H9 (cell line): Measurements from ENCODE around the gene TBC1D5. TPM values are rescaled to one million over a fixed set of nuclear protein-coding genes. Genes with fewer than 3 reads are reported as not detected.

Experiments used
- DNase-seq: peaks from one replicate; pipeline ENCODE4 v3.0.0-alpha.2; 2017
- H2AFZ ChIP-seq: one replicate; pipeline ENCODE4 v1.6.1; 2013; ENCODE audit warnings: mild to moderate bottlenecking, low read length, control low read depth, moderate library complexity
- H2AK5ac ChIP-seq: 2 replicates; pipeline ENCODE4 v1.6.1; 2013; ENCODE audit warnings: low read length, control low read depth, mixed read lengths; ENCODE audit not compliant: insufficient read length
- H2BK120ac ChIP-seq: one replicate; pipeline ENCODE4 v1.6.1; 2013; ENCODE audit warnings: low read depth, mild to moderate bottlenecking, low read length, control low read depth, inconsistent platforms; ENCODE audit not compliant: poor library complexity, severe bottlenecking
- H2BK12ac ChIP-seq: 2 replicates; pipeline ENCODE4 v1.6.1; 2013; ENCODE audit warnings: low read length, control low read depth, mixed read lengths, low read depth; ENCODE audit not compliant: insufficient read length
- H2BK15ac ChIP-seq: 2 replicates; pipeline ENCODE4 v1.6.1; 2013; ENCODE audit warnings: low read depth, low read length, control low read depth
- H2BK20ac ChIP-seq: one replicate; pipeline ENCODE4 v1.6.1; 2013; ENCODE audit warnings: low read depth, mild to moderate bottlenecking, low read length, control low read depth, inconsistent platforms; ENCODE audit not compliant: poor library complexity, severe bottlenecking
- H2BK5ac ChIP-seq: 2 replicates; pipeline ENCODE4 v1.6.1; 2013; ENCODE audit warnings: low read length, control low read depth, mixed read lengths; ENCODE audit not compliant: insufficient read length
- H3K14ac ChIP-seq: 2 replicates; pipeline ENCODE4 v1.6.1; 2013; ENCODE audit warnings: low read length, control low read depth; ENCODE audit not compliant: insufficient read depth
- H3K18ac ChIP-seq: 2 replicates; pipeline ENCODE4 v1.6.1; 2013; ENCODE audit warnings: low read depth, mild to moderate bottlenecking, mixed read lengths, low read length, control low read depth; ENCODE audit not compliant: insufficient read length
- H3K23ac ChIP-seq: 2 replicates; pipeline ENCODE4 v1.6.1; 2013; ENCODE audit warnings: low read length, control low read depth, mixed read lengths, low read depth; ENCODE audit not compliant: insufficient read length
- H3K23me2 ChIP-seq: 2 replicates; pipeline ENCODE4 v1.6.1; 2013; ENCODE audit warnings: low read depth, mild to moderate bottlenecking, mixed read lengths, low read length, control low read depth; ENCODE audit not compliant: insufficient read length, poor library complexity, severe bottlenecking
- H3K27ac ChIP-seq: 2 replicates; pipeline ENCODE4 v1.5.1; 2013; ENCODE audit warnings: low read length, control low read depth, mixed read lengths, low read depth; ENCODE audit not compliant: insufficient read length
- H3K27me3 ChIP-seq: 2 replicates; pipeline ENCODE4 v1.6.1; 2013; ENCODE audit warnings: low read length, control low read depth, inconsistent platforms; ENCODE audit not compliant: insufficient read depth
- H3K4ac ChIP-seq: 2 replicates; pipeline ENCODE4 v1.6.1; 2013; ENCODE audit warnings: low read depth, mild to moderate bottlenecking, control low read depth, inconsistent platforms, low read length, moderate library complexity
- H3K4me1 ChIP-seq: 2 replicates; pipeline ENCODE4 v1.6.1; 2013; ENCODE audit warnings: low read length, control low read depth, inconsistent platforms; ENCODE audit not compliant: insufficient read depth
- H3K4me2 ChIP-seq: 2 replicates; pipeline ENCODE4 v1.6.1; 2013; ENCODE audit warnings: low read length, control low read depth, mixed read lengths; ENCODE audit not compliant: insufficient read length, insufficient read depth
- H3K56ac ChIP-seq: 2 replicates; pipeline ENCODE4 v1.6.1; 2013; ENCODE audit warnings: low read depth, mild to moderate bottlenecking, mixed read lengths, low read length, control low read depth; ENCODE audit not compliant: insufficient read length
- H3K79me1 ChIP-seq: 2 replicates; pipeline ENCODE4 v1.6.1; 2013; ENCODE audit warnings: low read depth, mild to moderate bottlenecking, moderate library complexity, low read length, control low read depth, inconsistent platforms; ENCODE audit not compliant: insufficient read depth, poor library complexity, severe bottlenecking
- H3K79me2 ChIP-seq: 2 replicates; pipeline ENCODE4 v1.6.1; 2013; ENCODE audit warnings: low read length, control low read depth, inconsistent platforms; ENCODE audit not compliant: insufficient read depth
- H3K9ac ChIP-seq: 2 replicates; pipeline ENCODE4 v1.6.1; 2013; ENCODE audit warnings: low read length, control low read depth, mixed read lengths; ENCODE audit not compliant: insufficient read length; ENCODE audit errors: extremely low read depth
- H3K9me3 ChIP-seq: one replicate; pipeline ENCODE4 v1.6.1; 2013; ENCODE audit warnings: low read depth, low read length, inconsistent platforms; ENCODE audit not compliant: control insufficient read depth
- H3T11ph ChIP-seq: one replicate; pipeline ENCODE4 v1.6.1; 2013; ENCODE audit warnings: mild to moderate bottlenecking, low read length, control low read depth, inconsistent platforms
- H4K20me1 ChIP-seq: one replicate; pipeline ENCODE4 v1.6.1; 2013; ENCODE audit not compliant: control insufficient read depth, insufficient read length, insufficient read depth
- H4K5ac ChIP-seq: 2 replicates; pipeline ENCODE4 v1.6.1; 2013; ENCODE audit warnings: low read depth, mild to moderate bottlenecking, mixed read lengths, low read length, control low read depth; ENCODE audit not compliant: insufficient read length
- H4K8ac ChIP-seq: replicated peaks from 2 replicates; pipeline ENCODE4 v1.6.1; 2013; ENCODE audit warnings: low read length, control low read depth, mixed read lengths, low read depth; ENCODE audit not compliant: insufficient read length
- H4K91ac ChIP-seq: 2 replicates; pipeline ENCODE4 v1.6.1; 2013; ENCODE audit warnings: low read depth, mild to moderate bottlenecking, moderate library complexity, mixed read lengths, low read length, control low read depth; ENCODE audit not compliant: insufficient read length
- H3K27ac Mint-ChIP-seq, 3 experiments: 2 replicates in 2 of 3; 3 replicates in 1 of 3; pipeline ENCODE4 v1.8.0; 2020 to 2021; ENCODE audit warnings: mixed read lengths in 3 of 3, mild to moderate bottlenecking in 1 of 3, moderate library complexity in 1 of 3
- H3K27me3 Mint-ChIP-seq: 2 replicates; pipeline ENCODE4 v1.8.0; 2021; ENCODE audit warnings: low read depth, mild to moderate bottlenecking, moderate library complexity, mixed read lengths
- H3K36me3 Mint-ChIP-seq, 3 experiments: 2 replicates in 2 of 3; 3 replicates in 1 of 3; pipeline ENCODE4 v1.8.0; 2020 to 2021; ENCODE audit warnings: low read depth in 3 of 3, mixed read lengths in 3 of 3; ENCODE audit not compliant: insufficient read depth in 1 of 3
- H3K4me1 Mint-ChIP-seq, 2 experiments: 2 replicates each; pipeline ENCODE4 v1.8.0; 2020; ENCODE audit warnings: mixed read lengths in 2 of 2
- H3K4me3 Mint-ChIP-seq, 2 experiments: 2 replicates in 1 of 2; 3 replicates in 1 of 2; pipeline ENCODE4 v1.8.0; 2020 to 2021; ENCODE audit warnings: mild to moderate bottlenecking in 2 of 2, mixed read lengths in 2 of 2, moderate library complexity in 1 of 2
- H3K9me3 Mint-ChIP-seq, 2 experiments: 2 replicates in 1 of 2; 3 replicates in 1 of 2; pipeline ENCODE4 v1.8.0; 2020; ENCODE audit warnings: mild to moderate bottlenecking in 2 of 2, mixed read lengths in 2 of 2, moderate library complexity in 1 of 2
- WGBS: extraction: QIAGEN DNeasy Blood & Tissue Kit; methylation state at CpG from one replicate; pipeline ENCODE4 v1.1.7; 2013; ENCODE audit warnings: missing lambda C conversion rate, low lambda C conversion rate, mixed read lengths; ENCODE audit not compliant: insufficient read length; ENCODE audit errors: extremely low coverage; 5-methylcytosine and 5-hydroxymethylcytosine counted together
- total RNA-seq: library from RNA; stranded (reverse); gene quantifications from 2 replicates; pipeline ENCODE4 v1.2.1, GENCODE V29; 2021
- TF ChIP-seq, protein P1 (sequence below): fragments of 200-600 bp; sonication (generic); conservative IDR thresholded peaks from 3 replicates; pipeline ENCODE4 v1.8.0; 2021; ENCODE audit warnings: antibody characterized with exemption, mild to moderate bottlenecking

TBC1D5 gene
- total RNA-seq, 1 experiment from 2014 or later: 25.0 TPM

- Histone ChIP-seq H3K14ac (no peak overlapping the region), H2BK120ac (no peak overlapping the region), H2AK5ac (no peak overlapping the region), H2BK5ac (no peak overlapping the region), H3K23ac (no peak overlapping the region), H3T11ph (no peak overlapping the region), H3K79me2 (no peaks in the 10 kb centered on the region), H3K4me2 (no peak overlapping the region), H3K27me3 (no peaks in the 10 kb centered on the region), H3K27ac (no peak overlapping the region), H3K18ac (no peak overlapping the region), H3K9me3 (no peaks in the 10 kb centered on the region), H2BK20ac (no peak overlapping the region), H4K8ac (no peak overlapping the region), H3K56ac (no peak overlapping the region), H3K4me1 (no peaks in the 10 kb centered on the region), H2BK12ac (no peak overlapping the region), H3K4ac (no peak overlapping the region), H3K79me1 (no peaks in the 10 kb centered on the region), H4K91ac (no peak overlapping the region), H4K20me1 (no peaks in the 10 kb centered on the region), H2AFZ (no peak overlapping the region), H3K23me2 (no peaks in the 10 kb centered on the region), H2BK15ac (no peak overlapping the region), H4K5ac (no peak overlapping the region), H3K9ac (no peak overlapping the region)
- Mint-ChIP-seq H3K36me3 (peaks cover 0 to 2% (median 0%) of the 10 kb centered on the region in 3 experiments; a peak in 1 of 7 replicates), H3K4me1 (peaks cover 24% of the 10 kb centered on the region in 2 experiments), H3K4me3 (no peak overlapping the region), H3K27ac (no peak overlapping the region), H3K9me3 (no peaks in the 10 kb centered on the region), H3K27me3 (no peaks in the 10 kb centered on the region)
- no CpG with 5 or more reads among the region's 5 CpGs for WGBS
- DNase-seq: no peak
- TF ChIP-seq, protein P1, sequence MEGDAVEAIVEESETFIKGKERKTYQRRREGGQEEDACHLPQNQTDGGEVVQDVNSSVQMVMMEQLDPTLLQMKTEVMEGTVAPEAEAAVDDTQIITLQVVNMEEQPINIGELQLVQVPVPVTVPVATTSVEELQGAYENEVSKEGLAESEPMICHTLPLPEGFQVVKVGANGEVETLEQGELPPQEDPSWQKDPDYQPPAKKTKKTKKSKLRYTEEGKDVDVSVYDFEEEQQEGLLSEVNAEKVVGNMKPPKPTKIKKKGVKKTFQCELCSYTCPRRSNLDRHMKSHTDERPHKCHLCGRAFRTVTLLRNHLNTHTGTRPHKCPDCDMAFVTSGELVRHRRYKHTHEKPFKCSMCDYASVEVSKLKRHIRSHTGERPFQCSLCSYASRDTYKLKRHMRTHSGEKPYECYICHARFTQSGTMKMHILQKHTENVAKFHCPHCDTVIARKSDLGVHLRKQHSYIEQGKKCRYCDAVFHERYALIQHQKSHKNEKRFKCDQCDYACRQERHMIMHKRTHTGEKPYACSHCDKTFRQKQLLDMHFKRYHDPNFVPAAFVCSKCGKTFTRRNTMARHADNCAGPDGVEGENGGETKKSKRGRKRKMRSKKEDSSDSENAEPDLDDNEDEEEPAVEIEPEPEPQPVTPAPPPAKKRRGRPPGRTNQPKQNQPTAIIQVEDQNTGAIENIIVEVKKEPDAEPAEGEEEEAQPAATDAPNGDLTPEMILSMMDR: no peak
These were observed 548.3 kb downstream of the TBC1D5 start for GRCh38 chr3:17194116-17194515.
